ENCODE measurements around the gene MAGED2.

The MAGED2 gene

GRCh38 chrX:54819201-54819600, 11.7 kb downstream of the MAGED2 start:
- TF ChIP-seq, protein P1, sequence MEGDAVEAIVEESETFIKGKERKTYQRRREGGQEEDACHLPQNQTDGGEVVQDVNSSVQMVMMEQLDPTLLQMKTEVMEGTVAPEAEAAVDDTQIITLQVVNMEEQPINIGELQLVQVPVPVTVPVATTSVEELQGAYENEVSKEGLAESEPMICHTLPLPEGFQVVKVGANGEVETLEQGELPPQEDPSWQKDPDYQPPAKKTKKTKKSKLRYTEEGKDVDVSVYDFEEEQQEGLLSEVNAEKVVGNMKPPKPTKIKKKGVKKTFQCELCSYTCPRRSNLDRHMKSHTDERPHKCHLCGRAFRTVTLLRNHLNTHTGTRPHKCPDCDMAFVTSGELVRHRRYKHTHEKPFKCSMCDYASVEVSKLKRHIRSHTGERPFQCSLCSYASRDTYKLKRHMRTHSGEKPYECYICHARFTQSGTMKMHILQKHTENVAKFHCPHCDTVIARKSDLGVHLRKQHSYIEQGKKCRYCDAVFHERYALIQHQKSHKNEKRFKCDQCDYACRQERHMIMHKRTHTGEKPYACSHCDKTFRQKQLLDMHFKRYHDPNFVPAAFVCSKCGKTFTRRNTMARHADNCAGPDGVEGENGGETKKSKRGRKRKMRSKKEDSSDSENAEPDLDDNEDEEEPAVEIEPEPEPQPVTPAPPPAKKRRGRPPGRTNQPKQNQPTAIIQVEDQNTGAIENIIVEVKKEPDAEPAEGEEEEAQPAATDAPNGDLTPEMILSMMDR (IDR thresholded peaks at IDR 0.05; ENCODE audit: low read depth, low read length), result no peak
- no peak for DNase-seq (ENCODE audit: extremely low read depth, low read depth)

- TF ChIP-seq, protein P1 (IDR thresholded peaks at IDR 0.05; ENCODE audit: low read depth, low read length), result no peak
- DNase-seq (ENCODE audit: extremely low read depth, low read depth), result no peak
Observed at GRCh38 chrX:54820737-54821136, 13.2 kb downstream of the MAGED2 start.

DNA sequence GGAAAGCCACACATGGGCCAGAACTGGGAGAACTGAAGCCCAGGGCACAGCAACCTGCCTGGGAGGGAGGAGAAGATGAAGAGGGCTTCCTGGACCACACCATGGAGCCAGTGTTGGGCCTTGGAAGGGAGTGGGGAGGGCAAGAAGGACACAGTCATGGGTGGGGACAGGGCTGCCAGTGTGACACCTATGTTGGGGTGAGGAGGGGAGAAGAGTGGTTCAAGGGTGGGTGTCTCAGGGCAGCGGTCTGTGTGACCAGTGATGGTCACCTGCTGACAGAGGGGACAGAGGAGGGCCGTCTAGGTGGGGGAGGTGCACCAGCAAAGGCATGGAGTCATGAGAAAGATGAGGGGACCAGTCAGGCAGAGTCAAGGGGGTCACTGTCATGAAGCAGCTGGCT, 13.8 kb downstream of the MAGED2 start:
- DNase-seq (ENCODE audit: extremely low read depth, low read depth), result no peak
- TF ChIP-seq, protein P1 (IDR thresholded peaks at IDR 0.05; ENCODE audit: low read depth, low read length), result no peak

GRCh38 chrX:54824195-54824594, 16.6 kb downstream of the MAGED2 start:
- DNase-seq (ENCODE audit: extremely low read depth, low read depth), result no peak

DNA sequence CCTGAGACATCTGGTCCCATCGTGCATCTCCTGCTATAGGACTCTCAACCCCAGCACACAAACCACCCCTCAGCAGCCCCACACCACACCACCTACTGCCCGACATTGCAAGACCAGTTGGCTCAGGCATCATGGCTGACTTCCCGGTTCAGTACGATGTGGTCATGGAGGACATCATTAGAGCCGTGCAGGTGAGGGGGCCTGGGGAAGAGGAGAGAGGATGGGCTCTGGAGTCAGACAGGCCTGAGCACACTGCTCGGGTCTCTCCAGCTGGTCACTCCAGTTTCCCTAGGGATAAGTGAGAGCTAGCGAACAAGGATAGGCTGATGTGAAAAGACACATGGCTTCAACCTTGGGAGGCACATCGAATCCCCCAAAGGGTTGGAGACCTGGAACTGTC, 17.2 kb downstream of the MAGED2 start:
- TF ChIP-seq, protein P1 (IDR thresholded peaks at IDR 0.05; ENCODE audit: low read depth, low read length), result no peak
- no peak for DNase-seq (ENCODE audit: extremely low read depth, low read depth)

More at GRCh38 chrX:54824195-54824594, 16.6 kb downstream of the MAGED2 start:
- TF ChIP-seq, protein P1 (IDR thresholded peaks at IDR 0.05; ENCODE audit: low read depth, low read length), result no peak

GRCh38 chrX:54825716-54826438, 18.3 kb downstream of the MAGED2 start:
- DNase-seq (ENCODE audit: extremely low read depth, low read depth), result no peak
- TF ChIP-seq, protein P1 (IDR thresholded peaks at IDR 0.05; ENCODE audit: low read depth, low read length), result no peak

GRCh38 chrX:54826598-54826997, 19.1 kb downstream of the MAGED2 start:
- TF ChIP-seq, protein P1 (IDR thresholded peaks at IDR 0.05; ENCODE audit: low read depth, low read length), result no peak
- DNase-seq (ENCODE audit: extremely low read depth, low read depth), result no peak

Measured in AG09319 (cell line).